HCT116 (cell line): ENCODE data around the gene GMDS. TPM values are rescaled to one million over a fixed set of nuclear protein-coding genes. Genes with fewer than 3 reads are reported as not detected.

Source experiments
- ATAC-seq: fragments of 200-7000 bp; cut with Tn5 transposase; 2 replicates; pipeline ENCODE4 v1.9.1; 2020; ENCODE audit warnings: mild to moderate bottlenecking, moderate library complexity
- BruUV-seq: library from RNA; stranded (reverse); fragments of 400-500 nt; replicated peaks from 2 replicates; lab custom pipeline; 2021; lab: Mats Ljungman, UMichigan
- CTCF ChIA-PET: fragments of 300-600 bp; sonication (Branson Sonifier 250); formaldehyde crosslinking; loops from one replicate; lab custom pipeline; 2021; ENCODE audit warnings: antibody characterized with exemption; lab: Charles Lee
- POLR2A ChIA-PET: fragments of 300-600, 350-600 bp; sonication (Branson Sonifier 250); formaldehyde crosslinking; loops from one replicate; lab custom pipeline; 2021; ENCODE audit warnings: antibody characterized with exemption; lab: Charles Lee
- RAD21 ChIA-PET, 2 experiments: fragments of 300-600 bp; sonication (Branson Sonifier 250); formaldehyde crosslinking; loops; one replicate each; lab custom pipeline; 2023; ENCODE audit warnings: low total read pairs in 2 of 2; ENCODE audit not compliant: uncharacterized antibody in 2 of 2, unreplicated experiment in 2 of 2, low non-redundant PET in 1 of 2; lab: Charles Lee
- DNase-seq: peaks from one replicate; pipeline ENCODE4 v3.0.0-alpha.2; 2010; ENCODE audit warnings: low read depth, low spot score
- H2AFZ ChIP-seq: fragments of 200-600 bp; shearing (Covaris generic), sonication (generic); 2 replicates; pipeline ENCODE4 v1.6.1; 2017; ENCODE audit warnings: low read depth, mixed run types, mixed read lengths, antibody characterized with exemption, low read length; ENCODE audit not compliant: poor library complexity, severe bottlenecking
- H3K27ac ChIP-seq: 2 replicates; pipeline ENCODE4 v1.5.1; 2012; ENCODE audit warnings: low read depth, low read length
- H3K27me3 ChIP-seq: fragments of 200-600 bp; sonication (generic); 2 replicates; pipeline ENCODE4 v1.6.1; 2016; ENCODE audit warnings: mixed run types, low read length, mixed read lengths; ENCODE audit not compliant: insufficient read depth
- H3K36me3 ChIP-seq, 2 experiments: fragments of 200-500 bp in 1 of 2; fragments of 200-600 bp in 1 of 2; sonication (Bioruptor generic) in 1 of 2; sonication (generic) in 1 of 2; 2 replicates each; pipeline versions ENCODE4 v1.5.1 to v1.6.1; 2014 to 2016; ENCODE audit warnings: low read length in 2 of 2, inconsistent platforms in 1 of 2, mixed read lengths in 1 of 2, mixed run types in 1 of 2; ENCODE audit not compliant: insufficient read depth in 2 of 2, control insufficient read depth in 1 of 2
- H3K4me1 ChIP-seq, 2 experiments: fragments of 200-600 bp in 1 of 2; sonication (generic) in 1 of 2; 2 replicates each; pipeline versions ENCODE4 v1.5.1 to v1.6.1; 2012 to 2017; ENCODE audit warnings: low read length in 2 of 2, inconsistent platforms in 1 of 2, mild to moderate bottlenecking in 1 of 2, mixed read lengths in 1 of 2, mixed run types in 1 of 2, moderate library complexity in 1 of 2; ENCODE audit not compliant: insufficient read depth in 2 of 2, control insufficient read depth in 1 of 2
- H3K4me2 ChIP-seq: fragments of 200-600 bp; sonication (generic); 2 replicates; pipeline ENCODE4 v1.6.1; 2017; ENCODE audit warnings: mixed run types, low read length, mixed read lengths
- H3K4me3 ChIP-seq, 2 experiments: fragments of 200-600 bp in 1 of 2; sonication (generic) in 1 of 2; replicated peaks in 1 of 2; 2 replicates each; pipeline ENCODE4 v1.5.1; 2011 to 2016; ENCODE audit warnings: low read length in 2 of 2, control low read depth in 1 of 2, low read depth in 1 of 2, mild to moderate bottlenecking in 1 of 2, mixed read lengths in 1 of 2, mixed run types in 1 of 2
- H3K79me2 ChIP-seq: fragments of 200-600 bp; sonication (generic); 2 replicates; pipeline ENCODE4 v1.6.1; 2017; ENCODE audit warnings: mild to moderate bottlenecking, mixed run types, low read length, moderate library complexity, mixed read lengths; ENCODE audit not compliant: insufficient read depth
- H3K9ac ChIP-seq: fragments of 200-600 bp; sonication (generic); 2 replicates; pipeline ENCODE4 v1.6.1; 2016; ENCODE audit warnings: low read length, mixed read lengths
- H3K9me2 ChIP-seq: fragments of 200-600 bp; sonication (generic), shearing (Covaris generic); 2 replicates; pipeline ENCODE4 v1.6.1; 2017; ENCODE audit warnings: mixed run types, mild to moderate bottlenecking, moderate library complexity; ENCODE audit not compliant: insufficient read depth
- H3K9me3 ChIP-seq, 2 experiments: fragments of 200-500 bp in 1 of 2; fragments of 200-600 bp in 1 of 2; sonication (Bioruptor generic) in 1 of 2; sonication (generic) in 1 of 2; 2 replicates each; pipeline ENCODE4 v1.6.1; 2014 to 2017; ENCODE audit warnings: low read length in 2 of 2, mixed read lengths in 2 of 2, inconsistent platforms in 1 of 2, low read depth in 1 of 2, mild to moderate bottlenecking in 1 of 2, mixed run types in 1 of 2, moderate library complexity in 1 of 2; ENCODE audit not compliant: control insufficient read depth in 1 of 2, insufficient read depth in 1 of 2
- H4K20me1 ChIP-seq: fragments of 200-600 bp; sonication (generic), shearing (Covaris generic); 2 replicates; pipeline ENCODE4 v1.6.1; 2017; ENCODE audit warnings: mixed run types, mild to moderate bottlenecking, moderate library complexity; ENCODE audit not compliant: insufficient read depth
- CBX3 ChIP-seq: IDR thresholded peaks from 2 replicates; pipeline ENCODE4 v1.6.1; 2012; ENCODE audit warnings: low read depth
- CTCF ChIP-seq, 3 experiments: fragments of 200-600 bp in 1 of 3; sonication (generic) in 1 of 3; IDR thresholded peaks in 2 of 3; conservative IDR thresholded peaks in 1 of 3; 2 replicates each; pipeline ENCODE4 v1.5.1; 2012 to 2017; ENCODE audit warnings: low read depth in 2 of 3, low read length in 2 of 3, antibody characterized with exemption in 1 of 3, borderline replicate concordance in 1 of 3, control low read depth in 1 of 3, mild to moderate bottlenecking in 1 of 3, mixed read lengths in 1 of 3, mixed run types in 1 of 3, moderate library complexity in 1 of 3; ENCODE audit not compliant: insufficient read depth in 1 of 3
- EGR1 ChIP-seq: IDR thresholded peaks from 2 replicates; pipeline ENCODE4 v1.6.1; 2012; ENCODE audit warnings: low read depth
- EZH2 ChIP-seq: fragments of 200-600 bp; sonication (generic); IDR thresholded peaks from 2 replicates; pipeline ENCODE4 v1.6.1; 2017; ENCODE audit warnings: antibody characterized with exemption, mixed run types
- REST ChIP-seq: IDR thresholded peaks from 2 replicates; pipeline ENCODE4 v1.6.1; 2012; ENCODE audit warnings: low read depth
- SP1 ChIP-seq: IDR thresholded peaks from 2 replicates; pipeline ENCODE4 v1.6.1; 2012; ENCODE audit warnings: low read depth
- TCF7L2 ChIP-seq: IDR thresholded peaks from 2 replicates; pipeline ENCODE4 v1.7.0; 2011; ENCODE audit warnings: borderline replicate concordance, inconsistent platforms; ENCODE audit not compliant: insufficient read depth, insufficient read length; ENCODE audit errors: extremely low read depth
- YY1 ChIP-seq: IDR thresholded peaks from 2 replicates; pipeline ENCODE4 v1.6.1; 2011; ENCODE audit warnings: low read length, low read depth, moderate library complexity, mild to moderate bottlenecking; ENCODE audit not compliant: insufficient replicate concordance; ENCODE audit errors: extremely low read depth
- ZFX ChIP-seq: fragments of 450-650 bp; IDR thresholded peaks from 2 replicates; pipeline ENCODE4 v1.6.1; 2017
- intact Hi-C: fragments of 100-400 bp; cut with micrococcal nuclease; formaldehyde crosslinking; loops from 2 replicates; pipeline ENCODE4 v1.10.0; 2022
- total RNA-seq: library from RNA; stranded (reverse); gene quantifications from one replicate; pipeline ENCODE4 v1.2.1, GENCODE V29; 2021; ENCODE audit not compliant: unreplicated experiment

The GMDS gene
- total RNA-seq, 1 experiment from 2014 or later: 34.4 TPM

GRCh38 chr6:1586256-1586655, 659.1 kb downstream of the GMDS start:
- Histone ChIP-seq H3K4me1 (no peaks in the 10 kb centered on the region), H3K27me3 (0 out of 2 replicates have a peak, but pooled peaks cover 3% of the 10 kb centered on the region), H3K36me3 (no peaks in the 10 kb centered on the region), H3K27ac (no peak overlapping the region), H2AFZ (no peak overlapping the region), H3K9me2 (no peaks in the 10 kb centered on the region), H3K4me2 (no peak overlapping the region), H3K9me3 (no peaks in the 10 kb centered on the region), H3K79me2 (no peaks in the 10 kb centered on the region), H4K20me1 (no peaks in the 10 kb centered on the region), H3K9ac (no peak overlapping the region), H3K4me3 (no peak overlapping the region)
- ATAC-seq (no peak), DNase-seq (no peak)
- ChIA-PET RAD21 (no interaction called here), POLR2A (no interaction called here), CTCF (interaction anchor here (1.8 kb wide), 1 partner anchor 768 kb away, joined by 4 read pairs; no protein-coding TSS in a partner anchor)
- intact Hi-C loops: no loop called here
- BruUV-seq: no TSS peak
- TF ChIP-seq SP1: no peak
- TF ChIP-seq CBX3: no peak
- no peak for TF ChIP-seq REST
- no peak for TF ChIP-seq TCF7L2
- TF ChIP-seq EGR1: no peak
- no peak for TF ChIP-seq YY1
- no peak for TF ChIP-seq ZFX
- no peak for TF ChIP-seq EZH2
- no peak for TF ChIP-seq CTCF (IDR thresholded peaks at IDR 0.05 in 2 of 3, conservative IDR thresholded peaks at IDR 0.05 in 1 of 3; ENCODE audit: borderline replicate concordance in 1 of 3, insufficient read depth in 1 of 3, low read depth in 2 of 3, low read length in 2 of 3)
